ENCODE measurements around the gene AQP2.

GRCh38 chr12:49960474-49961110 is 10.1 kb downstream of the AQP2 start:
- TF ChIP-seq CTCF (IDR thresholded peaks at IDR 0.05; ENCODE audit: poor library complexity) (no peak), EZH2 (IDR thresholded peaks at IDR 0.05; ENCODE audit: borderline replicate concordance) (no peak)

Data from hepatocyte (in vitro differentiated cells).